Esophagus muscularis mucosa (tissue), 4 donors: Measurements from ENCODE around the gene SIGLEC9. TPM values are rescaled to one million over a fixed set of nuclear protein-coding genes. Genes with fewer than 3 reads are reported as not detected.

Source experiments
- DNase-seq: peaks from one replicate; pipeline ENCODE4 v3.0.0-alpha.2; 2017; ENCODE audit errors: extremely low spot score
- H3K27ac ChIP-seq, 4 donors: fragments of 200-600 bp; sonication (generic); replicated peaks in 1 of 4; 1 replicate in 3 of 4; 2 replicates in 1 of 4; pipeline ENCODE4 v1.5.1; 2016 to 2019; ENCODE audit warnings: mild to moderate bottlenecking in 1 of 4
- H3K27me3 ChIP-seq, 4 donors: fragments of 200-600 bp; sonication (generic); one replicate each; pipeline versions ENCODE4 v1.5.1 to v1.6.0; 2016 to 2019
- H3K36me3 ChIP-seq, 4 donors: fragments of 200-600 bp; sonication (generic); one replicate each; pipeline ENCODE4 v1.5.1; 2016 to 2019
- H3K4me1 ChIP-seq, 4 donors: fragments of 200-600 bp; sonication (generic); one replicate each; pipeline ENCODE4 v1.5.1; 2016 to 2019
- H3K4me3 ChIP-seq, 4 donors: fragments of 200-600 bp; sonication (generic); 1 replicate in 2 of 4; 2 replicates in 2 of 4; pipeline ENCODE4 v1.5.1; 2016 to 2019; ENCODE audit warnings: mild to moderate bottlenecking in 4 of 4, moderate library complexity in 1 of 4
- H3K9me3 ChIP-seq, 4 donors: fragments of 200-600 bp; sonication (generic); 1 replicate in 3 of 4; 2 replicates in 1 of 4; pipeline ENCODE4 v1.5.1; 2016 to 2019
- CTCF ChIP-seq, 3 experiments: fragments of 200-600 bp in 2 of 3; fragments of 450-650 bp in 1 of 3; sonication (generic) in 2 of 3; IDR thresholded peaks; one replicate each; pipeline ENCODE4 v1.5.1; 2017 to 2019; ENCODE audit warnings: antibody characterized with exemption in 3 of 3, mild to moderate bottlenecking in 2 of 3, moderate library complexity in 1 of 3
- EP300 ChIP-seq: sonication (generic); formaldehyde crosslinking; IDR thresholded peaks from one replicate; pipeline ENCODE4 v1.6.1; 2017; ENCODE audit warnings: antibody characterized with exemption
- POLR2A ChIP-seq: fragments of 450-650 bp; IDR thresholded peaks from one replicate; pipeline ENCODE4 v1.6.1; 2017; ENCODE audit warnings: antibody characterized with exemption, moderate library complexity, mild to moderate bottlenecking, low read depth
- POLR2AphosphoS5 ChIP-seq, 2 donors: sonication (generic); formaldehyde crosslinking; IDR thresholded peaks; one replicate each; pipeline ENCODE4 v1.6.1; 2017; ENCODE audit warnings: antibody characterized with exemption in 2 of 2
- WGBS: methylation state at CpG from one replicate; pipeline ENCODE4 v1.1.5; 2018; 5-methylcytosine and 5-hydroxymethylcytosine counted together
- intact Hi-C: fragments of 100-400 bp; cut with DNase I; formaldehyde crosslinking; loops from one replicate; pipeline ENCODE4 v1.15.1; 2023
- total RNA-seq, 4 donors: library from RNA; depleted of rRNA; stranded (reverse); fragments of >200 nt; gene quantifications; one replicate each; pipeline versions ENCODE4 v1.1.0 to v1.2.1, GENCODE V29; 2016

The SIGLEC9 gene
- total RNA-seq, 4 donors from 2014 or later = 2.0 to 9.4 (median 3.5) TPM

- no peaks in the 10 kb centered on the region for H3K36me3 ChIP-seq
- H3K27me3 ChIP-seq = peaks cover 0 to 57% (median 3%) of the 10 kb centered on the region in 4 donors
- no peak for TF ChIP-seq CTCF (IDR thresholded peaks at IDR 0.05)
- no peak for TF ChIP-seq EP300
- no peak for TF ChIP-seq POLR2A
- no peak for TF ChIP-seq POLR2AphosphoS5 (IDR thresholded peaks at IDR 0.05)
- H3K9me3 ChIP-seq = no peaks in the 10 kb centered on the region
- H3K27ac ChIP-seq = no peak overlapping the region
- no peak overlapping the region for H3K4me3 ChIP-seq
- H3K4me1 ChIP-seq = no peaks in the 10 kb centered on the region
- DNase-seq = no peak
- intact Hi-C loops = no loop called here
- 89% methylated on average over 5 of the region's 5 CpGs for WGBS
Measured at GRCh38 chr19:51135004-51135403, 10.3 kb downstream of the SIGLEC9 start.

DNA sequence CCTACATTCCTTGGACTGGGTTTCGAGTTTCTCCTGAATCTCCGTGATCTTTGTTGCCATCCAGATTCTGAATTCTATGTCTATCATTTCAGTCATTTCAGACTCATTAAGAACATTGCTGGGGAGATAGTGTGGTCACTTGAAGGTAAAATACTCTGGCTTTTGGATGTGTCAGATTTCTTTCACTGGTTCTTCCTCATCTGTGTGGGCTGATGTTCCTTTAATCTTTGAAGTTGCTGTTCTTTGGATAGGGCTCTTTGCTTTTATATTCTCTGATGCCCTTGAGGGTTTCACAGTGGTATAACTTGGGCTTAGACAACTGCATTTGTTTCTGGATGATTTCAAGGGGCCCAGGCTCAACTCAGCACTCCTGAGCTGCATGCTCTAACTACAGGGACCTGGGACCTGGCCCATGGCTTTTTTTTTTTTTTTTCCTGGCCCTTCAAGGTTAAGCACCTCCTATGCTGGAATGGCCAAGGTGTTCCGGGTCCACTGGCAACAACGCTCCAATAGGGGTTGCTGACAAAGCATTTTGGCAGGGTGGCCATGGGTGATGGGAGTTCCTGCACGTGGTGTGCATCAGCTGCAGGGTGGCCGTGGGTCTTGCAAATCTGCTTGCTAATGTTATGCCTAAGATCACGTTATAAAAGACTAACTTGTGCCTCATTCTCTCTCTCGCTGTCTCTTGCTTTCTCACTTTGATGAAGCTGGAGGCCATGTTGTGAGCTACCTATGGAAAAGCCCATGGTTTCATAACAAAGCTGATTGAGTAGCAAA, 11.5 kb downstream of the SIGLEC9 start:
- Histone ChIP-seq H3K27ac (no peak overlapping the region), H3K4me1 (no peaks in the 10 kb centered on the region), H3K4me3 (no peak overlapping the region), H3K36me3 (no peaks in the 10 kb centered on the region), H3K27me3 (peaks cover 0 to 53% (median 3%) of the 10 kb centered on the region in 4 donors), H3K9me3 (no peaks in the 10 kb centered on the region)
- TF ChIP-seq CTCF (IDR thresholded peaks at IDR 0.05) (no peak), EP300 (no peak), POLR2AphosphoS5 (IDR thresholded peaks at IDR 0.05) (no peak), POLR2A (no peak)
- WGBS = 78% methylated on average over 8 of the region's 8 CpGs
- no peak for DNase-seq
- intact Hi-C loops = no loop called here

- Histone ChIP-seq H3K36me3 (no peaks in the 10 kb centered on the region), H3K27ac (peak overlapping the region in 2 of 4 donors; percentile 19 to 34), H3K9me3 (no peaks in the 10 kb centered on the region), H3K27me3 (peaks cover 0 to 52% (median 3%) of the 10 kb centered on the region in 4 donors), H3K4me3 (no peak overlapping the region), H3K4me1 (no peaks in the 10 kb centered on the region)
- DNase-seq = no peak
- no peak for TF ChIP-seq CTCF (IDR thresholded peaks at IDR 0.05)
- TF ChIP-seq EP300 = no peak
- no peak for TF ChIP-seq POLR2A
- TF ChIP-seq POLR2AphosphoS5 (IDR thresholded peaks at IDR 0.05) = no peak
- 61% methylated on average over 12 of the region's 12 CpGs for WGBS
- intact Hi-C loops = no loop called here
Measured at GRCh38 chr19:51136851-51137551, 12.3 kb downstream of the SIGLEC9 start.

- H3K4me3 ChIP-seq = no peak overlapping the region
- TF ChIP-seq POLR2AphosphoS5 (IDR thresholded peaks at IDR 0.05) (no peak), EP300 (no peak), POLR2A (no peak), CTCF (IDR thresholded peaks at IDR 0.05) (no peak)
- peak overlapping the region in 3 of 4 donors; percentile 19 to 41 (median 35) for H3K27ac ChIP-seq
- intact Hi-C loops = no loop called here
- no peaks in the 10 kb centered on the region for H3K9me3 ChIP-seq
- H3K36me3 ChIP-seq = no peaks in the 10 kb centered on the region
- DNase-seq = no peak
- peaks cover 0 to 55% (median 3%) of the 10 kb centered on the region in 4 donors for H3K27me3 ChIP-seq
- no peaks in the 10 kb centered on the region for H3K4me1 ChIP-seq
- 71% methylated on average over 7 of the region's 9 CpGs for WGBS
Measured at GRCh38 chr19:51137792-51138425, 13.2 kb downstream of the SIGLEC9 start.
